Psoas muscle (tissue), 8 donors: ENCODE data around the gene ADAMTS3. TPM values are rescaled to one million over a fixed set of nuclear protein-coding genes. Genes with fewer than 3 reads are reported as not detected.
"Not testable (repeated sequence)": the region's sequence is repeated elsewhere in the genome, so short reads cannot be mapped to it uniquely, and the experiment has no call there.

Experiments used
- ATAC-seq, 4 donors: fragments of 200-7000 bp; cut with Tn5 transposase; one replicate each; pipeline ENCODE4 v1.9.1; 2020; ENCODE audit warnings: moderate library complexity in 3 of 4, mild to moderate bottlenecking in 2 of 4
- DNase-seq, 2 donors: peaks; one replicate each; pipeline ENCODE4 v3.0.0-alpha.2; 2020
- H3K27ac ChIP-seq: fragments of 200-600 bp; one replicate; pipeline ENCODE4 v1.8.0; 2022
- H3K27me3 ChIP-seq, 3 donors: fragments of 200-600 bp in 1 of 3; one replicate each; pipeline versions ENCODE4 v1.6.1 to v1.8.0; 2013 to 2022; ENCODE audit warnings: low read length in 2 of 3, mild to moderate bottlenecking in 2 of 3, moderate library complexity in 1 of 3; ENCODE audit not compliant: insufficient read depth in 3 of 3
- H3K36me3 ChIP-seq, 2 donors: fragments of 200-600 bp in 1 of 2; one replicate each; pipeline versions ENCODE4 v1.6.1 to v1.8.0; 2013 to 2022; ENCODE audit warnings: low read depth in 1 of 2, mild to moderate bottlenecking in 1 of 2, moderate library complexity in 1 of 2; ENCODE audit not compliant: insufficient read depth in 1 of 2
- H3K4me1 ChIP-seq: fragments of 200-600 bp; one replicate; pipeline ENCODE4 v1.8.0; 2022
- H3K4me3 ChIP-seq: fragments of 200-600 bp; one replicate; pipeline ENCODE4 v1.8.0; 2022; ENCODE audit warnings: mild to moderate bottlenecking
- H3K9me3 ChIP-seq: fragments of 200-600 bp; one replicate; pipeline ENCODE4 v1.8.0; 2022
- CTCF ChIP-seq: fragments of 200-600 bp; IDR thresholded peaks from one replicate; pipeline ENCODE4 v1.8.0; 2022; ENCODE audit warnings: antibody characterized with exemption
- WGBS, 3 donors: extraction: QIAGEN DNeasy Blood & Tissue Kit; methylation state at CpG; one replicate each; pipeline versions ENCODE4 v1.1.6 to v1.1.7; 2013; 5-methylcytosine and 5-hydroxymethylcytosine counted together
- intact Hi-C, 2 donors: fragments of 100-400 bp; cut with DNase I; formaldehyde crosslinking; loops; one replicate each; pipeline versions ENCODE4 v1.11.0 to v1.14.2; 2022
- polyA plus RNA-seq, 3 donors: library from polyadenylated mRNA; stranded (reverse); fragments of 200-250 nt; gene quantifications; one replicate each; pipeline ENCODE4 v1.2.3, GENCODE V29; 2013
- total RNA-seq, 4 donors: library from RNA; stranded (reverse); fragmentation: NEBNext Ultra II Directional in 2 of 4; extraction: Animal tissue kit (Norgen Biotek cat#: 25700) in 2 of 4; gene quantifications; one replicate each; pipeline versions ENCODE4 v1.2.1 to v1.2.4, GENCODE V29; 2021 to 2023
- donor health status: healthy with polysubstance abuse.
- donor health status: DM: no; HTN: no; CAD: no; lungs with moderate emphysema.
- donor health status: Bipolar disorder and iron deficiency.
- donor health status: healthy.
- donor health status: DM: yes; HTN: yes; CAD: no.
- donor health status: DM: no; HTN: no; CAD: no.
- donor health status: DM: no; HTN: no; CAD: no.
- donor health status: DM: yes; HTN: yes; CAD: no.

Gene ADAMTS3
- total and polyA plus RNA-seq, 7 donors, result 0.01 to 0.89 (median 0.13) TPM

DNA sequence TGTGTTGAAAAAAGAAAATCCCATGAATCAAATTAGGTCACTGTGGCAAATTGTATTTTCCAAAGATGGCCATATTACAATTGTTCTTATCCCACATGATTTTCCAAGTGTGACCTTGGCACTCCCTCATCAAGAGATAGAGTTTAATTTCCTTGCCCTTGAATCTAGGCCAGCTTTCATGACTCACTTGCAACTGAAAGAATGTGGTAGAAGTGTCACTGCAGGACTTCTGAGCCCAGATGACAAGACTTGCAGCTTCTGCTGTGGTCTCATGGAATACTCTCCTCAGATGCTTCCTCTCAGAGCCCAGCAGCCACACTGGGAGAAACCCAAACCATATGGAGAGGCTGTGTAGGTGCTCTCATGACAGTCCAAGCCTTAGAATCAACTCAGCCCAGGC, 139.0 kb downstream of the ADAMTS3 start:
- no peak for TF ChIP-seq CTCF
- Histone ChIP-seq H3K4me1 (no peaks in the 10 kb centered on the region), H3K36me3 (no peaks in the 10 kb centered on the region), H3K9me3 (no peaks in the 10 kb centered on the region), H3K4me3 (no peak overlapping the region), H3K27ac (no peak overlapping the region), H3K27me3 (no peaks in the 10 kb centered on the region)
- no peak for ATAC-seq
- DNase-seq, result no peak
- intact Hi-C loops, result no loop called here

GRCh38 chr4:72429397-72429889, 139.6 kb downstream of the ADAMTS3 start:
- intact Hi-C loops, result no loop called here
- no peak for DNase-seq
- H3K9me3 ChIP-seq, result no peaks in the 10 kb centered on the region
- no peak overlapping the region for H3K27ac ChIP-seq
- H3K4me1 ChIP-seq, result no peaks in the 10 kb centered on the region
- 93 to 95% (median 94%) methylated on average over 4 of the region's 4 CpGs for WGBS, 3 donors
- no peak for ATAC-seq
- TF ChIP-seq CTCF, result no peak
- H3K4me3 ChIP-seq, result no peak overlapping the region
- H3K36me3 ChIP-seq, result no peaks in the 10 kb centered on the region
- H3K27me3 ChIP-seq, result no peaks in the 10 kb centered on the region

GRCh38 chr4:72427057-72427456, 142.0 kb downstream of the ADAMTS3 start:
- no peak for TF ChIP-seq CTCF
- ATAC-seq (no peak), DNase-seq (no peak)
- Histone ChIP-seq H3K27me3 (no peaks in the 10 kb centered on the region), H3K9me3 (no peaks in the 10 kb centered on the region), H3K36me3 (no peaks in the 10 kb centered on the region), H3K27ac (no peak overlapping the region), H3K4me1 (no peaks in the 10 kb centered on the region), H3K4me3 (no peak overlapping the region)
- intact Hi-C loops, result no loop called here

DNA sequence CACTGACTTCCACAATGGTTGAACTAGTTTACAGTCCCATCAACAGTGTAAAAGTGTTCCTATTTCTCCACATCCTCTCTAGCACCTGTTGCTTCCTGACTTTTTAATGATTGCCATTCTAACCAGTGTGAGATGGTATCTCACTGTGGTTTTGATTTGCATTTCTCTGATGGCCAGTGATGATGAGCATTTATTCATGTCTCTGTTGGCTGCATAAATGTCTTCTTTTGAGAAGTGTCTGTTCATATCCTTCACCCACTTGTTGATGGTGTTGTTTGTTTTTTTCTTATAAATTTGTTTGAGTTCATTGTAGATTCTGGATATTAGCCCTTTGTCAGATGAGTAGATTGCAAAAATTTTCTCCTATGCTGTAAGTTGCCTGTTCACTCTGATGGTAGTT, 143.1 kb downstream of the ADAMTS3 start:
- intact Hi-C loops, H3K36me3 ChIP-seq, H3K9me3 ChIP-seq, H3K4me3 ChIP-seq, ATAC-seq, DNase-seq, H3K4me1 ChIP-seq, H3K27ac ChIP-seq, H3K27me3 ChIP-seq: not testable (repeated sequence)

GRCh38 chr4:72424006-72424405, 145.0 kb downstream of the ADAMTS3 start:
- no peak for ATAC-seq
- intact Hi-C loops, result no loop called here
- Histone ChIP-seq H3K27ac (no peak overlapping the region), H3K36me3 (no peaks in the 10 kb centered on the region), H3K27me3 (no peaks in the 10 kb centered on the region), H3K9me3 (no peaks in the 10 kb centered on the region), H3K4me3 (no peak overlapping the region), H3K4me1 (no peaks in the 10 kb centered on the region)
- TF ChIP-seq CTCF, result no peak
- DNase-seq, result no peak
- 64 to 72% (median 67%) methylated on average over 4 of the region's 4 CpGs for WGBS, 3 donors
